HFFc6 (cell line): ENCODE measurements around the gene ECPAS. TPM values are rescaled to one million over a fixed set of nuclear protein-coding genes. Genes with fewer than 3 reads are reported as not detected.
"Not testable (repeated sequence)": the region's sequence is repeated elsewhere in the genome, so short reads cannot be mapped to it uniquely, and the experiment has no call there.

Experiments used
- DNase-seq: peaks from one replicate; pipeline ENCODE4 v3.0.0-alpha.2; 2018
- H3K27ac Mint-ChIP-seq: 2 replicates; pipeline ENCODE4 v1.8.0; 2020; ENCODE audit warnings: mild to moderate bottlenecking, mixed read lengths
- H3K27me3 Mint-ChIP-seq: 2 replicates; pipeline ENCODE4 v1.8.0; 2021; ENCODE audit warnings: mild to moderate bottlenecking, moderate library complexity, mixed read lengths; ENCODE audit not compliant: insufficient read depth
- H3K36me3 Mint-ChIP-seq: 2 replicates; pipeline ENCODE4 v1.8.0; 2021; ENCODE audit warnings: low read depth, mixed read lengths
- H3K4me1 Mint-ChIP-seq: 2 replicates; pipeline ENCODE4 v1.8.0; 2020; ENCODE audit warnings: low read depth, mixed read lengths
- H3K4me3 Mint-ChIP-seq: 2 replicates; pipeline ENCODE4 v1.8.0; 2020; ENCODE audit warnings: mild to moderate bottlenecking, moderate library complexity, mixed read lengths
- H3K9me3 Mint-ChIP-seq: 2 replicates; pipeline ENCODE4 v1.8.0; 2020; ENCODE audit warnings: mild to moderate bottlenecking, mixed read lengths
- CTCF ChIP-seq: fragments of 200-600 bp; sonication (generic); IDR thresholded peaks from 2 replicates; pipeline ENCODE4 v1.5.0; 2021; ENCODE audit warnings: antibody characterized with exemption, mild to moderate bottlenecking
- total RNA-seq, 6 experiments: library from RNA; stranded (reverse); fragmentation: NEBNext Ultra II Directional; extraction: Animal tissue kit (Norgen Biotek cat#: 25700); gene quantifications; 2 replicates in 1 of 6; 3 replicates in 5 of 6; pipeline ENCODE4 v1.2.3, GENCODE V29; 2021

Gene ECPAS
- total RNA-seq, 6 experiments from 2014 or later, result 69.8 to 87.7 (median 77.6) TPM

GRCh38 chr9:111412280-111412679 is 71.9 kb downstream of the ECPAS start:
- Mint-ChIP-seq H3K4me3 (no peak overlapping the region), H3K36me3 (peaks cover 75% of the 10 kb centered on the region), H3K9me3 (no peaks in the 10 kb centered on the region), H3K4me1 (0 out of 2 replicates have a peak, but pooled peaks cover 4% of the 10 kb centered on the region), H3K27me3 (no peaks in the 10 kb centered on the region; the same call in 1 of the 2 replicates), H3K27ac (no peak overlapping the region)
- TF ChIP-seq CTCF, result no peak
- DNase-seq, result no peak

- TF ChIP-seq CTCF, result no peak
Observed at GRCh38 chr9:111411266-111411665, 72.9 kb downstream of the ECPAS start.

GRCh38 chr9:111407813-111408212 is 76.4 kb downstream of the ECPAS start:
- DNase-seq, result no peak
- TF ChIP-seq CTCF, result no peak
- H3K27me3 Mint-ChIP-seq, result peaks cover 2% of the 10 kb centered on the region; the same call in 1 of the 2 replicates
- H3K4me3 Mint-ChIP-seq, result no peak overlapping the region
- H3K27ac Mint-ChIP-seq, result no peak overlapping the region
- H3K4me1 Mint-ChIP-seq, result no peaks in the 10 kb centered on the region
- H3K36me3 Mint-ChIP-seq, result peaks cover 80% of the 10 kb centered on the region
- 0 out of 2 replicates have a peak, but pooled peaks cover 3% of the 10 kb centered on the region for H3K9me3 Mint-ChIP-seq

More at GRCh38 chr9:111411266-111411665, 72.9 kb downstream of the ECPAS start:
- H3K4me1 Mint-ChIP-seq, result 0 out of 2 replicates have a peak, but pooled peaks cover 4% of the 10 kb centered on the region
- H3K4me3 Mint-ChIP-seq, result no peak overlapping the region
- H3K27me3 Mint-ChIP-seq, result no peaks in the 10 kb centered on the region; the same call in 1 of the 2 replicates
- H3K36me3 Mint-ChIP-seq, result peaks cover 73% of the 10 kb centered on the region
- DNase-seq, result no peak
- H3K27ac Mint-ChIP-seq, result no peak overlapping the region
- H3K9me3 Mint-ChIP-seq, result no peaks in the 10 kb centered on the region

- H3K4me3 Mint-ChIP-seq, result no peak overlapping the region
- H3K36me3 Mint-ChIP-seq, result peaks cover 85% of the 10 kb centered on the region
- DNase-seq, result no peak
- peaks cover 4% of the 10 kb centered on the region for H3K4me1 Mint-ChIP-seq
- no peak overlapping the region for H3K27ac Mint-ChIP-seq
- peaks cover 22% of the 10 kb centered on the region for H3K9me3 Mint-ChIP-seq
- peaks cover 2% of the 10 kb centered on the region; the same call in 1 of the 2 replicates for H3K27me3 Mint-ChIP-seq
- TF ChIP-seq CTCF, result no peak
Observed at GRCh38 chr9:111405701-111406100, 78.5 kb downstream of the ECPAS start.

GRCh38 chr9:111401486-111401885 is 82.7 kb downstream of the ECPAS start:
- not testable (repeated sequence) for H3K27ac Mint-ChIP-seq, H3K27me3 Mint-ChIP-seq, DNase-seq, H3K4me3 Mint-ChIP-seq
- H3K36me3 Mint-ChIP-seq, result peaks cover 72% of the 10 kb centered on the region
- H3K4me1 Mint-ChIP-seq, result peaks cover 11% of the 10 kb centered on the region
- H3K9me3 Mint-ChIP-seq, result peaks cover 35% of the 10 kb centered on the region

GRCh38 chr9:111400564-111400898 is 83.7 kb downstream of the ECPAS start:
- DNase-seq, result peak; percentile 24
- Mint-ChIP-seq H3K9me3 (peaks cover 35% of the 10 kb centered on the region), H3K36me3 (peaks cover 66% of the 10 kb centered on the region), H3K27me3 (peaks cover 2% of the 10 kb centered on the region; the same call in 1 of the 2 replicates), H3K27ac (no peak overlapping the region), H3K4me3 (no peak overlapping the region; the same call in 1 of the 2 replicates), H3K4me1 (peaks cover 11% of the 10 kb centered on the region)
- TF ChIP-seq CTCF, result no peak
